Inflammatory macrophage treated with lipopolysaccharide for 1 hour (primary cell): ENCODE results near the gene DHCR7.

Experiments
- DNase-seq, 2 donors: peaks; one replicate each; pipeline ENCODE4 v3.0.0-alpha.2; 2020 to 2022

DHCR7 gene

DNA sequence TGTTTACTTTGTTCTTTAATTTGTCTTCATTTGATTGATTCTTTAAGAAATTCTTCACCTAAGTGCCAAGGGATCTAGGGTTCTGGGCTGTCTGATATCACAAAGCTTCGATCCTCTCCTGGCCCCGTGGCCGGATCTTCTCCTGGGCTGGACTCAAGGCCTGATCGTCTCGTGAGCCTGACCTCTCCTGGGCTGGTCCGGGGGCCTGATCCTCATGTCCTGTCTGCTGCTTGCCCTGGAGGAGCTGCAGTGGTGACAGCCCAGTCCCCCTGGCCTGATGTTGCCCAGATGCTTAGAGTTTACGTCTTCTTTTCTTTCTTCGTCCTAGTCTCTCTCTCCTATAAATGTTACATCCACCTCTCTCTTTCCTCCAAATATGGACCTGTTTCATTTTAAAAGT lies 8.1 kb upstream of the DHCR7 start:
- no peak for DNase-seq

DNA sequence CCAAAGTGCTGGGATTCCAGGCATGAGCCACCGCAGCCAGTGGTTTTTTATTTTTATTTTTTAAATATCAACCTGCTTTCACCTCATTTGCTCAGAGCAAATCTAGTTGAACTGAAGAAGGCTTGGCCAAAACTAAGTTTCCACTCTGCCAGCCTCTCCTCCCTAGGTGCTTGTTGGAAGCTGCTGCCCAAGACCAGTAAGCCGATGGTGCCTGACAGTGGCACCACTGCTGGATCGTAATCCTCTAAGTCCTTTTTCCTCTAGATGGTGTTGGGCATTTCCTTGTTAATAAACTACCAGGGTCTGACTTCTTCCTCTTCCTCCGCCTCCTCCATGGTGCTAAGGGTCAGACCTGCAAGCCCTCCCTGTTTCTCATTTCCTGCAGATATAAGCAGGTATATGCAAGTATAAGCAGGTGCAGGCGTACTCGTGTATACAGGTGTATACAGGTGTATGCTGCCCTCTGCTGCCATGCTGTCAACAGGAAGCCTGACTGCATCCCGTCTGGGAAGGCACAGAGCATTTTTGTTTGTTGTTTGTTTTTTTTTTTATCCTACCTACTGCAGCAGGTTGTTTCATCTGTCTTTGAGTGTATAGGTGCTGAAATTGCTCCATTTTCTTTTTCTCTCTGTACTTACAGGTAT lies 6.4 kb upstream of the DHCR7 start:
- DNase-seq = no peak

GRCh38 chr11:71453918-71454304 lies 5.7 kb upstream of the DHCR7 start:
- DNase-seq = no peak

DNA sequence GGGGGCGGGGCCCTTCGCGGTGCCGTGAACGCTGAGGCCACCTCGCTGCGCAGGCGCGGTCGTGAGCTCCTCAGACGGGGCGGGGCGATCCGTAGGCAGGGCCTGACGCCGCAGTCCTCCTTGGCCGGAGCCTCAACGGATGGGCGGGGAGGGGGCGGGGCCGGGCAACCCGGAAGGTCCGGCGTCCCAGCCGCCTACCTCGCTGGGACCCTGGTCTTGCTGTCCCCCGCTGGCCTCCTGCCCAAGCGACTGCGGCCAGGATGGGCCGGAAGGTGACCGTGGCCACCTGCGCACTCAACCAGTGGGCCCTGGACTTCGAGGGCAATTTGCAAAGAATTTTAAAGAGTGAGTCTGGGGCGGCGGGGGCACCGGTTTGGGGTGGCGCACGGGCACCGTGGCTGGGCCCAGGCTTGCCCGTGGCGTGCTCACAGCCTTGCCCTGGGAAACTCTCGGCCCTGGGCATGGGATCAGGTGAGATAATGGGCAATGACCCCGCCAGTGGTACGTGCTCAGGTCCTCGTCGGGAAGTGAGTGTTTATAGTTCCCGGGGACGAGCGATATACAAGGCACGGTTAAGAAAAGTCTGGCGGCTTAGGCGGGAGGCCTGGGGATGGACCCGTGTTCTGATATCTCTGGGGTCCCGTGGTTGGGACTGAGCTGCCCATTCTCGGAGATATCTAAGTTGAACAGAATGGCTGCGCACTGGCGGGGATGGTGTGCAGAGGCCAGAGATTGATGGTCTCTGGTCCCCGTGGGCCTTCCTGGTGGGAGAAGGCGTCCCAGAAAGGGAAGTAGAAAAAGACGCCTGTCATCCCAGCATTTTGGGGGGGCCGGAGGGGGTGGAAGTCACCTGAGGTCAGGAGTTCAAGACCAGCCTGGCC lies 5.1 kb upstream of the DHCR7 start, which contains the start of gene NADSYN1:
Gene NADSYN1, plus strand, starts transcription at position 167 of the 881 bp plus-strand sequence. Its CDS starts 94 bp downstream, at position 261.
- DNase-seq = peak; percentile 93 to 97

- DNase-seq = peak; percentile 61 to 63
Observed at GRCh38 chr11:71452199-71453036, 4.2 kb upstream of the DHCR7 start.

GRCh38 chr11:71451596-71452198 lies 3.5 kb upstream of the DHCR7 start:
- DNase-seq = no peak

DNA sequence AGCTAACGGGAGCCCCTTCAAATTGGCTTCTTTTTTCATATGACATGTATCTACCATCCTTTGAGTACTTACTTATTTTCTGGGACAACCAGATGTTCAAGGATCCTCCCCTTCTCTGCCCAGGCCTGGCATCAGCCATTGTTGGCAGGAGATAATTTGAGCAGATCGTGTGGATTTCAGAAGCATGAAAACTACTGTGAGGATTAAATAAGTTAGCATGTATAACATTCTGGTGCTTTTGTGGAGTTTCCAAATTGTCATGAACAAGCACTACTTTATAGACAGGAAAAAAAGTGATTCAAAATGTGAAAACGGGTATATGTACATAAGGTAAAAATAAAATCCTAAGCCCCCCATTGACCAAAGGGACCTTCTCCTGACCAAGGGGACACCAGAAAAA lies 2.7 kb upstream of the DHCR7 start:
- no peak for DNase-seq

DNA sequence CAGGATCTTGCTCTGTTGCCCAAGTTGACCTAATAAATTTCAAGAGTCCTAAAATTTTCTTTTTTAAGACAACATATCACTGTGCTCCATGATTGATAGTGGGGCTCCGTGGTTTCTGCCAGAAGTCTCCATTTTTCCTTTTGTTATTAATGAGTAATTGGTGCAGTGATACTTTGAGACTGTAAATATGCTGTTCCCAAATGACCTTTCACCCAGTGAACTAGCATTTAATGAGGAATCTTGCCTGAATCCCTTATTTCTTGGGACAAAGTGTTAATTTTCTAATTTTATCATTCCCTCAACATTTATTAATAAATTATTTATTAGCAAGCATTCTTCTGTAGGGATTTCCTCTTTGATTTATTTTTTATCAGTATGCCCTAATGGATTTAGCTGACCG lies 2.3 kb upstream of the DHCR7 start:
- no peak for DNase-seq

DNA sequence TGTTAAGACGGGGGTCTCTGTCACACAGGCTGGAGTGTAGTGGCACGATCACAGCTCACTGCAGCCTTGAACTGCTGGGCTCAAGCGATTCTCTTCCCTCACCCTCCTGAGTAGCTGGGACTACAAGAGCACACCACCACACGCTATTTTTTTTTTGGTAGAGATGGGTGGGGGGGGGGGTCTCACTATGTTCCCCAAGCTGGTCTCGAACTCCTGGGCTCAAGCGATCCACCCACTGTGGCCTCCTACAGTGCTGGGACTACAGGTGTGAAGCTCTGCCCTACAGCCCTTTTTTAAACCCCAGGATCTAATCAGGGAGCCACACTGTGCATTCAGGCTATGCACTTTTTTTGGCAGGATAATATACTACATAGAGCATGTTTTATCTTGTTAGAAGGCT lies 1.4 kb upstream of the DHCR7 start:
- DNase-seq = no peak

DNA sequence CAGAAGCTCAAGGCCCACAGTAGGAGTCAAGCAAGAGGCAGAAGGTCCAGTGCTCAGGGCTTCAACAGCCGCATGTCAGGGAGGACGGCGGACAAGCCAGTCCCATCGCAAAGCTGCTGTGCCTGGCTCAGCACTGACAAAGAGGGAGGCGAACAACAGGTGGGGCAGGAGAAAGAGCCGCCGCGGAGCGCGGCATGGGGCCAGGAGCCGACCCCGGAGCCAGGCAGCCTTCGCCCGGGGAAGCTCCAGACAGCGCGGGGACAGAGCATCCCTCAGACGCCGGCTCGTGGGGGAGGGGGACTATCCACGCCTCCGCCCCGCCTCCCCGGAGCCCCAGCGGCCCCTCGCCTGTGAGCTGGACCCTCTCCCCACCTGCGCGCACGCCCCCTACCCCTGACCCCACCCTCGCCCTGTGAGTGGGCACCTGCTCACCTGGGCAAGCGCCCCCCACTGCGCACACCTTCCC lies 369 bp downstream of the DHCR7 start:
- no peak for DNase-seq

DNA sequence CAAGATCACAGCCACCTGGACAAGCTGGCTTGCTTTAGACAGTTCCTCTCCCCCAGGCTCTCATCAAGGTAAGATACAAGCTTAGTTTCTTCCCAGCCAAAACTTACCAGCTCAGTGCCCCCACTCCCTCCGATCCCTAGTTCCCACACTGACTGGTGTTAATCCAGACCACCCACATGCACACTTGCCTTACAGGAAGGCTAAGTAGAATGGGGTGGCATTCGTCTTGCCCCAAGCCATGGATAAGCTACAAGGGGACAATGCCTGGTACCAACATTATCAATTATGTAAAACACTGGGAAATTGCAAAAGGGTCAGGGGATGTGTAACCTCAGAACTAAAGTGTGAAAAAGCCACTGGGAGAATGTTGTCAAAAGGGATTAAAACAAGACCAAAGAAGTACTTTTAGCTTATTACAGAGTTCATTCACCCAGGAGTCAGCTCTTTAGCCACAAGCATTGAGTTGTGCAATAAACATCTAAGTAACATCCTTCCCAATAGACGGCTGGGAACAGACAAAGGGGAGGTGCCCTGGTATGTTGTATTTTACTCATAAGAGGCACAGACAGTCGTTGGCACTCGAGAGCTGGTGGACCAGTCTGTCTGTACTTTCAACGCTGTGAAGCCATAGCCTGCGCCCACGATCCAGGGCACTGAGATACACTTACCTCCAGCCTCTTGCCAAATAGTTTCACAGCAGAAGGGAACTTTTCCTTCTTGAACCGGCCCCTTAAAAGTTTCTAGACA lies 1.1 kb downstream of the DHCR7 start:
- DNase-seq = peak; percentile 67 to 68

DNA sequence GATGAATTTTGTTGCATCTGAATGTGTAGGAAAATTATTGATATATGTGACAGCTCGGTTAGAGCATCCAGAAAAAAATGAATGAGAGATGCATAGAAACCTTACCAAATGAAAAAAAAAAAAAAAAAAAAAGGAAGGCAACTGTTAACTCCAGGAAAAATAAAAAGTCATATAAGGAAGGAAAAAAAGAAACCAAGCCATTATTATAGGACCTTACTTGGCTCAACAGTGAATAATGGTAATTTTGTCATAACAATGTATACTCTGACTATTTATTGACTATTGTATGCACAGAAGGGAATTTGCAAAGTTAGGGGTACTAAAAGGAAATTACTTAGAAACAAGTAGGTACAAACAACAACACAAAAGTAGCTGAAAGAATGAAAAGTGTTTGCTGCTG lies 2.0 kb downstream of the DHCR7 start:
- DNase-seq = no peak

- DNase-seq = no peak
Observed at GRCh38 chr11:71444811-71445210, 3.4 kb downstream of the DHCR7 start.

DNA sequence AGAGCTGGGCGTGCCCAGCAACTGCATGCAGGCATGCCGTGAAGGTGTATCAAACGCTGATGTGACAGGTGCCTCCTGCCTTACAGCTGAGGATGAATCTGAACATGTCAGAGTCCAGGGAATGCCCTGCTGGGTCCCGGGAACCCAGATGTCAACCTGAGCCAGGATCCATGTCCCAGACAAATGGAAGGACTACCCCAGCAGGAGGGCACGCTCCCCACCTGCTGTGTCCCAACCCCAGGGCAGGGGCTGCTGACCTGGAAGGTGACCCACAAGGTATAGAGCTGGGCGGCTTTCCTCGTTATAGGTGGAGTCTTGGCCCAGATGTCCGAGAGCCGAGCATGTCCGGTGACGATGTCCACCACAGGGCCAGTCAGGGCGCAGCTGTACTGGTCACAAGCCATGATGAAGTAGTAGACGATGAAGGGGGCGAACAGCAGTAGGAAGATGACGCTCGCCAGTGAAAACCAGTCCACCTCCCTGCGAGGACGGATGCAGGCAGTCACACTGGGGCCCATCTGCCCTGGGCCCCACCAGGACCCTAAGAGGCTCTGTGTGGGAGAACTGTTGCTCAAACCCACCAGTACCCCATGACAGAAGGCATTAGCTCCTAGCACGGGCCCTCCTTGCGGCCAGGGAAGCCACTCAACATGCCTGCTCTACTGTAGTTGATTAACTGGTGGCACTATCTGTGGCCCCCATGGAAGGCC lies 4.3 kb downstream of the DHCR7 start:
- no peak for DNase-seq

GRCh38 chr11:71442880-71443279 lies 5.3 kb downstream of the DHCR7 start:
- no peak for DNase-seq

GRCh38 chr11:71442123-71442522 lies 6.1 kb downstream of the DHCR7 start:
- no peak for DNase-seq

DNA sequence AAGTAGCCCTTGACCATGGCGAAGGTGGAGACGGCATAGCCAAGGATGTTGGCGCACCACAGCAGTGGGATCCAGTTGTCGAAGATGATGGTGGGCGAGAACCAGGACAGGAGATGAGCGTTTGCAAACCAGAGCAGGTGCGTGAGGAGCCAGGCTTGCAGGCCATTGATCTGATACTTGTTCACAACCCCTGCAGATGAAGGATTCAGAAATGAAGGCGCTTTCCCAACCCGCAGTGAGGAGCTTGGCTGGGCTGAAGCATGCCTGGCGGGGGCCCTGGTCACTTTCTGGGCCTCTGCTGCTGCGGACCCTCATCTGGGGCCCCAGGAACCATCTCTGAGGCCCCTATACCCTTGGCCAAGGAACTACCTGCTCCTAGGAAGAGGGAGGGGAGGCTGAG lies 6.9 kb downstream of the DHCR7 start:
- DNase-seq = no peak

DNA sequence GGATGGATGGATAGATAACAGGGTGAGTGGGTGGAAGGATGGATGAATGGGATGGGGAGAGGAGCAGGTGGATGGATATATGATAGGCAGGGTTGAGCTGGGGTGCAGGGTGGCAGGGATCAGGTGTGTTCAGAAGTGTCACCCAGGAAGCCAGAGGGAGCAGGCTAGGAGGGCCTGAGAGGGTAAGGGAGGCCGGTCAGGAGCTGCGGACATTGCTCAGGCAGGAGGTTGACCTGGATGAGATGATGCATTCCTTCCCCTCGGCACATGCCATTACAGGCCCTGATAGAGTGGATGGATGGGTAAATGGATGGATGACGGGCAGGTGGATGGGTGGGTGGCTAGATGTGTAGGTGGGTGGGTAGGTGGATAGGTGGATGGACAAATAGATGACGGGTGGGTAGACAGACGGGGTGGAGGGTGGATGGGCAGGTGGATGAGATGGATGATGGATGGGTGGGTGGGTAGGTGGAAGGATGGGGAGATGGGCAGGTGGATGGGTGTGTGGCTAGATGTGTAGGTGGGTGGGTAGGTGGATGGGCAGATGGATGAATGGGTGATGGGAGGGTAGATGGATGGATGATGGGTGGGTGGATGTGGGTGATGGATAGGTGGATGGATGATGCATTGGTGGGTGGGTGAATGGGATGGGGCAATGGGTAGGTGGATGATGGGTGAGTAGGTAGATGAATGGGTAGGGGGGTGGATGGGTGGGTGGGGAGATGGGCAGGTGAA lies 8.0 kb downstream of the DHCR7 start:
- no peak for DNase-seq

DNA sequence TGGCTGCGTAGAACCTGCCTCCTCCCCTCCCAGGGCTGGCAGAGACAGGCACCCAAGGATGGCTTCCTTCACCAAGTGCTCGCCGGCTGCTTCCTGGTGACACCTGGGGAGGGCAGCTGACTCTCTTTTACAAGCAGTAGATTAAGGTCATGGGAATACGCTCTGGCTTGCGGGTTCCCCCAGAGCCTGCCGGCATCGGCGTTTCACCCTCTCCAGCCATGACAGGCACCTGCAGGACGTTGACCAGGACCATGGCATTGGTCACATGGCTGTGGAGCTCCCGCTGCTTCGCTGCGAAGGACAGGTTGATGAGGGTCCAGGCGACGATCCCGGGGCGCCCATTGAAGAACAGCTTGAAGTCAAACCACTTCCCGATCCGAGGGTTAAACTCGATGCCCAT lies 9.5 kb downstream of the DHCR7 start:
- DNase-seq = no peak

DNA sequence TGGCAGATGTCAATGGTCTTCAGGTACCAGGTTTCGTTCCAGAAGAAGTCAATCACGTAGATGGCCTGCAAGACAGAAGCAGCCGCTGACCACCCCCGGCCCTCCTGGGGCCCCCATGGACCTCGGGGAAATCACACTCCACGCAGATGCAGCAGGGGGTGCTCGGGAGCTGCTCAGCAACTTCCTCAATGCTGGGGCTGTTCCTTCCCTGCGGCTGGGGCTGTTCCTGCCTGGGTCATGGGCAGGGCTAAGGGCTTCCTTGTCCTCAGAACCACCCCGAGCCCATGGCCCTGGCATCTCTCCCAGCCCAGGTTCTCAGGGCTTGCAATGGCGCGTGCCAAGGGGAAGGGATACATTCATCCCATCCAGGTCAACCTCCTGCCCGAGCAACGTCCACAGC lies 10.3 kb downstream of the DHCR7 start:
- no peak for DNase-seq

- no peak for DNase-seq
Observed at GRCh38 chr11:71437399-71437798, 10.8 kb downstream of the DHCR7 start.
